ENCODE measurements around the gene OSBPL10. TPM values are rescaled to one million over a fixed set of nuclear protein-coding genes. Genes with fewer than 3 reads are reported as not detected.

Gene OSBPL10
- total and polyA plus RNA-seq, 7 donors, result 0.75 to 4.6 (median 2.3) TPM

- Histone ChIP-seq H3K4me1 (no peaks in the 10 kb centered on the region), H3K36me3 (ENCODE audit: insufficient read depth in 1 of 2, low read depth in 1 of 2) (no peaks in the 10 kb centered on the region), H3K9me3 (no peaks in the 10 kb centered on the region), H3K27me3 (ENCODE audit: insufficient read depth in 3 of 3, low read length in 2 of 3) (no peaks in the 10 kb centered on the region), H3K4me3 (no peak overlapping the region), H3K27ac (no peak overlapping the region)
- TF ChIP-seq CTCF (IDR thresholded peaks at IDR 0.05), result no peak
- DNase-seq (no peak), ATAC-seq (no peak)
- WGBS, 3 donors, result 88 to 93% (median 90%) methylated on average over 5 of the region's 5 CpGs
- intact Hi-C loops (cut with DNase I), result no loop called here
Measured at GRCh38 chr3:31758322-31758965, 222.6 kb downstream of the OSBPL10 start.

GRCh38 chr3:31755926-31756658, 225.0 kb downstream of the OSBPL10 start:
- H3K9me3 ChIP-seq, result no peaks in the 10 kb centered on the region
- no peaks in the 10 kb centered on the region for H3K36me3 ChIP-seq (ENCODE audit: insufficient read depth in 1 of 2, low read depth in 1 of 2)
- H3K27me3 ChIP-seq (ENCODE audit: insufficient read depth in 3 of 3, low read length in 2 of 3), result no peaks in the 10 kb centered on the region
- no peak overlapping the region for H3K4me3 ChIP-seq
- no peak overlapping the region for H3K27ac ChIP-seq
- DNase-seq, result no peak
- WGBS, 3 donors, result 17 to 40% (median 26%) methylated on average over 7 of the region's 7 CpGs
- intact Hi-C loops (cut with DNase I), result no loop called here
- H3K4me1 ChIP-seq, result no peaks in the 10 kb centered on the region
- TF ChIP-seq CTCF (IDR thresholded peaks at IDR 0.05), result no peak
- peak in 2 of 4 donors; percentile 35 to 51 for ATAC-seq

- Histone ChIP-seq H3K4me3 (no peak overlapping the region), H3K27me3 (ENCODE audit: insufficient read depth in 3 of 3, low read length in 2 of 3) (no peaks in the 10 kb centered on the region), H3K4me1 (no peaks in the 10 kb centered on the region), H3K9me3 (no peaks in the 10 kb centered on the region), H3K27ac (no peak overlapping the region), H3K36me3 (ENCODE audit: insufficient read depth in 1 of 2, low read depth in 1 of 2) (no peaks in the 10 kb centered on the region)
- intact Hi-C loops (cut with DNase I), result no loop called here
- no peak for TF ChIP-seq CTCF (IDR thresholded peaks at IDR 0.05)
- DNase-seq (no peak), ATAC-seq (no peak)
- 80 to 91% (median 83%) methylated on average over 6 of the region's 6 CpGs for WGBS, 3 donors
Measured at GRCh38 chr3:31754575-31755278, 226.3 kb downstream of the OSBPL10 start.

- no peak for ATAC-seq
- Histone ChIP-seq H3K36me3 (ENCODE audit: insufficient read depth in 1 of 2, low read depth in 1 of 2) (no peaks in the 10 kb centered on the region), H3K27me3 (ENCODE audit: insufficient read depth in 3 of 3, low read length in 2 of 3) (no peaks in the 10 kb centered on the region), H3K9me3 (no peaks in the 10 kb centered on the region), H3K27ac (no peak overlapping the region), H3K4me3 (no peak overlapping the region), H3K4me1 (no peaks in the 10 kb centered on the region)
- no peak for TF ChIP-seq CTCF (IDR thresholded peaks at IDR 0.05)
- intact Hi-C loops (cut with DNase I), result no loop called here
- WGBS, 3 donors, result 94 to 96% (median 94%) methylated on average over 7 of the region's 7 CpGs
- no peak for DNase-seq
Measured at GRCh38 chr3:31753050-31753425, 228.0 kb downstream of the OSBPL10 start.

All from psoas muscle (tissue), 8 donors.